Chondrocyte (in vitro differentiated cells): ENCODE results near the gene MICALL2. TPM values are rescaled to one million over a fixed set of nuclear protein-coding genes. Genes with fewer than 3 reads are reported as not detected.

Experiments used
- DNase-seq: peaks from one replicate; pipeline ENCODE4 v3.0.0; 2021; ENCODE audit warnings: mixed read lengths, low spot score
- H3K27ac Mint-ChIP-seq: one replicate; pipeline ENCODE4 v1.8.0; 2021; ENCODE audit warnings: mild to moderate bottlenecking, moderate library complexity, mixed read lengths; ENCODE audit not compliant: unreplicated experiment
- H3K27me3 Mint-ChIP-seq: 2 replicates; pipeline ENCODE4 v1.8.0; 2021; ENCODE audit warnings: low read depth, mixed read lengths
- H3K36me3 Mint-ChIP-seq: 2 replicates; pipeline ENCODE4 v1.8.0; 2021; ENCODE audit warnings: low read depth, mixed read lengths
- H3K4me1 Mint-ChIP-seq: 2 replicates; pipeline ENCODE4 v1.8.0; 2021; ENCODE audit warnings: low read depth, mild to moderate bottlenecking, mixed read lengths
- H3K4me3 Mint-ChIP-seq: one replicate; pipeline ENCODE4 v1.8.0; 2021; ENCODE audit warnings: mild to moderate bottlenecking, moderate library complexity, mixed read lengths; ENCODE audit not compliant: unreplicated experiment
- H3K9me3 Mint-ChIP-seq: 2 replicates; pipeline ENCODE4 v1.8.0; 2021; ENCODE audit warnings: low read depth, mixed read lengths
- total RNA-seq: library from RNA; stranded (reverse); gene quantifications from 3 replicates; pipeline ENCODE4 v1.2.1, GENCODE V29; 2021
- TF ChIP-seq, protein P1 (sequence below): fragments of 200-600 bp; sonication (generic); IDR thresholded peaks from 2 replicates; pipeline ENCODE4 v1.5.0; 2021; ENCODE audit warnings: antibody characterized with exemption, mild to moderate bottlenecking, moderate library complexity

MICALL2 gene
- total RNA-seq, 1 donor from 2014 or later = 44.5 TPM

DNA sequence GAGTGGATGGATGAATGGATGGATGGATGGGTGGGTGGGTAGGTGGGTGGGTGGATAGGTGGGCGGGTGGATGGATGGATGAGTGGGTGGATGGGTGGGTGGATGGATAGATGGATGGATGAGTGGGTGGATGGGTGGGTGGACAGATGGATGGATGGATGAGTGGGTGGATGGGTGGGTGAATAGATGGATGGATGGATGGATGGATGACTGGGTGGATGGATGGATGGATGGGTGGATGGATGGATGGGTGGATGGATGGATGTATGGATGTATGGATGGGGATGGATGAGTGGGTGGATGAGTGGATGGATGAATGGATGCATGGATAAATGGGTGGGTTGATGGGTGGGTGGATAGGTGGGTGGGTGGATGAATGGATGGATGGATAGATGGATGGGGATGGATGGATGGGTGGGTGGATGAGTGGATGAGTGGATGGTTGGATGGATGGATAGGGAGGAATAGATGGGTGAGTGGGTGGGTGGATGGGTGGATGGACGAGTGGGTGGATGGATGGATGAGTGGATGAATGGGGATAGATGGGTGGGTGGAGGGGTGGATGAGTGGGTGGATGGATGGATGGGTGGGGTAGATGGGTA lies 43.8 kb downstream of the MICALL2 start:
- Mint-ChIP-seq H3K27ac (no peak overlapping the region), H3K36me3 (no peaks in the 10 kb centered on the region), H3K27me3 (peaks cover 10% of the 10 kb centered on the region), H3K4me1 (peaks cover 8% of the 10 kb centered on the region), H3K9me3 (no peaks in the 10 kb centered on the region), H3K4me3 (no peak overlapping the region)
- DNase-seq = no peak
- TF ChIP-seq, protein P1, sequence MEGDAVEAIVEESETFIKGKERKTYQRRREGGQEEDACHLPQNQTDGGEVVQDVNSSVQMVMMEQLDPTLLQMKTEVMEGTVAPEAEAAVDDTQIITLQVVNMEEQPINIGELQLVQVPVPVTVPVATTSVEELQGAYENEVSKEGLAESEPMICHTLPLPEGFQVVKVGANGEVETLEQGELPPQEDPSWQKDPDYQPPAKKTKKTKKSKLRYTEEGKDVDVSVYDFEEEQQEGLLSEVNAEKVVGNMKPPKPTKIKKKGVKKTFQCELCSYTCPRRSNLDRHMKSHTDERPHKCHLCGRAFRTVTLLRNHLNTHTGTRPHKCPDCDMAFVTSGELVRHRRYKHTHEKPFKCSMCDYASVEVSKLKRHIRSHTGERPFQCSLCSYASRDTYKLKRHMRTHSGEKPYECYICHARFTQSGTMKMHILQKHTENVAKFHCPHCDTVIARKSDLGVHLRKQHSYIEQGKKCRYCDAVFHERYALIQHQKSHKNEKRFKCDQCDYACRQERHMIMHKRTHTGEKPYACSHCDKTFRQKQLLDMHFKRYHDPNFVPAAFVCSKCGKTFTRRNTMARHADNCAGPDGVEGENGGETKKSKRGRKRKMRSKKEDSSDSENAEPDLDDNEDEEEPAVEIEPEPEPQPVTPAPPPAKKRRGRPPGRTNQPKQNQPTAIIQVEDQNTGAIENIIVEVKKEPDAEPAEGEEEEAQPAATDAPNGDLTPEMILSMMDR = no peak

GRCh38 chr7:1413936-1414639 lies 45.2 kb downstream of the MICALL2 start:
- H3K4me3 Mint-ChIP-seq = no peak overlapping the region
- H3K27me3 Mint-ChIP-seq = peaks cover 17% of the 10 kb centered on the region
- H3K36me3 Mint-ChIP-seq = no peaks in the 10 kb centered on the region
- peaks cover 8% of the 10 kb centered on the region for H3K4me1 Mint-ChIP-seq
- no peaks in the 10 kb centered on the region for H3K9me3 Mint-ChIP-seq
- TF ChIP-seq, protein P1 = no peak
- DNase-seq = peak; percentile 86
- H3K27ac Mint-ChIP-seq = no peak overlapping the region

DNA sequence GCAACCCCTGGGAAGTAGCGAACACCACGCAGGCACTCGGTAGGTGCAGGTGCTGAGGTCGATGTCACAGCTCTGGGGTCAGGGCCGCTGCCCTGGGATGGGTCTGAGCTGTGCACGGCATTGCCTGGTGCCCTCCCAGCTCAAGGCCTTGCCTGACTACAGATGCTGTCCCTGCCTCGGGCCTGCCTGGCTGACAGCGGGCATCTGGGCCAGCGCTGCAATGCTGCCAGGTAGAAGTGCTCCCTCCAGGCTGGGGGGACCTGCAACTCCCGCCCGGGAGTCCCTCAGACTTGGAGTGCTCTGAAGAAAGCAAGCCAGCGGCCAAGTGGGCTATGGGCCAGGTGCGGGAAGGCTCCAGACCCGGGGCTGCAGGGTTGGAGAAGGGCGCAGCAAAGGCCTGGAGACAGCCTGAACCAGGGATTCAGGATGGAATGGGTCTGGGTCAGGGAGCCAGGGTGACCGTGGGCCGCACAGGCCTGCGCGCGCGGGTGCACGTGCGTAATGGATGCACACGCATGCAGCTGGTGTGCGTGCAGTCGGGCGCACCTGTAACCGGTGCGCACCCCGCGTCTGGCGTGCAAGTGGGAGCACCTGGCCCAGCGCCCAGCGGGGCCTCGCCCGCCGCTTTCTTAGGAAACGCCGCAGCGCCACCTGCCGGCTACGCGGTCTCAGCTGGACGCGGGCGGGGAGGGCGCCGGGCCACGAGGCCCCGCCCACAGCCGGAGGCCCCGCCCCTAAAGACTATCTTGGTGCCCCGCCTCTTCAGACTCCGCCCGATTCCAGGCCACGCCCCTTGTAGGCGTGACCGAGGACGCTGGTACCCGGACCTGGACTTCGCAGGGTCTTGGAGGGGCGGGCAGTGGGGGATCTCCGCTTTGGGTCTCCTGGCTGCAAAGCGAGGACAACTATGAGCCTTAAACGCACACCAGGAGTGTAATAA lies 46.7 kb downstream of the MICALL2 start:
- TF ChIP-seq, protein P1 = peak; percentile 92
- no peaks in the 10 kb centered on the region for H3K9me3 Mint-ChIP-seq
- peaks cover 23% of the 10 kb centered on the region for H3K27me3 Mint-ChIP-seq
- H3K4me1 Mint-ChIP-seq = peaks cover 8% of the 10 kb centered on the region
- H3K27ac Mint-ChIP-seq = no peak overlapping the region
- DNase-seq = peak; percentile 89
- H3K4me3 Mint-ChIP-seq = no peak overlapping the region
- no peaks in the 10 kb centered on the region for H3K36me3 Mint-ChIP-seq

GRCh38 chr7:1411414-1411813 lies 47.9 kb downstream of the MICALL2 start:
- TF ChIP-seq, protein P1 = no peak
- Mint-ChIP-seq H3K4me1 (peaks cover 2% of the 10 kb centered on the region), H3K27ac (no peak overlapping the region), H3K9me3 (no peaks in the 10 kb centered on the region), H3K27me3 (peaks cover 17% of the 10 kb centered on the region), H3K4me3 (no peak overlapping the region), H3K36me3 (no peaks in the 10 kb centered on the region)
- DNase-seq = peak; percentile 80

- H3K27me3 Mint-ChIP-seq = peaks cover 18% of the 10 kb centered on the region
- no peaks in the 10 kb centered on the region for H3K9me3 Mint-ChIP-seq
- no peak overlapping the region for H3K4me3 Mint-ChIP-seq
- H3K27ac Mint-ChIP-seq = no peak overlapping the region
- DNase-seq = no peak
- no peaks in the 10 kb centered on the region for H3K36me3 Mint-ChIP-seq
- H3K4me1 Mint-ChIP-seq = peaks cover 2% of the 10 kb centered on the region
- TF ChIP-seq, protein P1 = no peak
Measured at GRCh38 chr7:1410992-1411391, 48.3 kb downstream of the MICALL2 start.
